Activated T-cell treated with anti-CD3 and anti-CD28 coated beads for 48 hours (primary cell): Measurements from ENCODE around the gene MBNL1.
"Not testable (repeated sequence)": the region's sequence is repeated elsewhere in the genome, so short reads cannot be mapped to it uniquely, and the experiment has no call there.

Experiments
- DNase-seq: peaks from one replicate; pipeline ENCODE4 v3.0.0-alpha.2; 2020; ENCODE audit warnings: low read depth

Gene MBNL1

GRCh38 chr3:152319831-152320617 lies 51.3 kb downstream of the MBNL1 start:
- no peak for DNase-seq

DNA sequence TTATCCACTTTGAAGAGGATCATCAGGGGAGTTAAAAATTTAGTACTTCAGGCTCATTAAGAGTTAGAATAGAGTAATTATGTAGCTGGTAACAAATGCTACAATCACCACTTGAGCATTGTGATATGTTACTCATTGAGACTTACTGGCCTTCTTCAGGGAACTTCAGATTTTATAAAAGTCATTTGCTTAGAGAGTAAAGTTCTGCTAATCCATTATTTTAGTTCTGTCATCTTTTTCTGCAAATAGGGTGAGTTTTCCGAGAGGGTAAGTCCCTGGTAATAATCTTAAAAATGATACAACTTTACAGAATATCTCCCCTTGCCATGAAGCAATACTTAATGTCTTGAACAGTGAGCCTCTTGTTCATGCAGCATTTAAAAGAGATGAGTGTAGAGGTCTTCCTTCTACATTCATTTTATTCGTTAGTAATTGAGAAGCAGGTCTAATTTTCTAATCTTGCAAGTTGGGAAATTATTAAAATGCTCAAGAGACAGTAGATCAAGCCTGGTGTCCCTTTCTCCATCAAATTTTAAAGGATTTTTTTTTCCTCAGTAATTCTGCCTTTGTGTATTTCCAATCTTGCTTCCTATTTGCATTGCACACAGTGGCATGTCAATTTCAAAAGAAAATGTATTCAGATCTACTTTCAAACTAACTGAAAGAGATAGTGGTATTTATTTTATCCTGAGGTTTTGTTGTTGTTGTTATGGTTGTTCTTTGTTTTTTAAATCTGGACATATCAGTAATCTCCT lies 52.6 kb downstream of the MBNL1 start:
- no peak for DNase-seq

DNA sequence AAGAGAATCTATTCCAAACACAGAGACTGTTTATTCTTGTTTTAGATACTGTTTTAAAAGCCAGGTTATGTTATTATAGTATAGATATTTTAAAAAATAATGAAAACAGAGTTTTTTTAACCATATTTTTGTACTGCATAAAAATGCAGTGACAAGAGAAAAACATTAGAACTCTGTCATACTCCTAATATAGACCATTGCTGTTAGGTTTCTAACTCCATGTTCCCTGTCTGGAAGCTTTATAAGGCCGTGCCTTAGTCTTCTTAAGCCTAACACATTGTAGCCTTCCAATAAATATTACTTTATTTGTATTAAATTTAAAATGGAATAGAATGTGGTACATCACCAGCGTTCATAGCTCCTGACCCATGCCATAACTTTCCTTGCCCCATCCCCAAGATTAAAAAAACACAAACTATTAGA lies 53.2 kb downstream of the MBNL1 start:
- no peak for DNase-seq

DNA sequence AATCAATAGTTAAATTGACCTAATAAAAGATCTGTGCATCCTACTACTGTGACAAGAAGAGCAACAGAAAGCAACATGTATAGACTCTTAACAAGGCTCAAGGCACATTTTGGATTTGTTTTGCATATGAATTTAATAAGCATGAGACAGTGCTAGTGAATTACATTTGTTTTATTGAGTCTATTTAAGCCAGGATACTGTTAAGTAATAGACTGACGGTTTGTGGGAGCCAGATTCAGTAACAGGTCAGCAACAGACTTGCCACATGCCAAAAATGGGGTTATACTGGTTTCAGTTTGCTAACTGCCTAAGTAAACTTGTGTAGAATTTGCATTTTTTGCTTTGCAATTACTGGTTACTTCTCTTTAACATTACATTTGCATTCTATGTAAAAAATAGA lies 54.0 kb downstream of the MBNL1 start:
- DNase-seq = no peak

GRCh38 chr3:152323834-152324233 lies 55.1 kb downstream of the MBNL1 start:
- DNase-seq = no peak

DNA sequence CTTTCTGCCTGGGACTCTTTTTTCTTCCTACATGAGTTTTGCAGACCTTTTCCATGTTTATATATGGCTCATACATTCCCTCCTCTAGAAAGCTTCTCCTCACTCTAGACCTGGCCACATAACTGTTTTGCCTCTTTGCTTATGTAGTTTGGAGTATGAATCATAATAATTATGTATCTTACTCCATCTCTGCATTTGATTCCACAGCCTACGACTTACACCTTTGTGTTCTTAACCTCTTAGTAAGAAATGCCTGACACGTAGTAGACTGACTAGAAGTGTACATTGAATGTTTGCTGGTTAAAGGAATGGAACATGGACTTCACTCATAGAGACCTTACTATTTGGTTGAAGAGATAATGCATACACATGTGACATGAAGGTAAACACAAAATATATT lies 56.4 kb downstream of the MBNL1 start:
- no peak for DNase-seq

- DNase-seq = no peak
Measured at GRCh38 chr3:152327203-152327602, 58.5 kb downstream of the MBNL1 start.

- DNase-seq = no peak
Measured at GRCh38 chr3:152328841-152329240, 60.1 kb downstream of the MBNL1 start.

- DNase-seq = no peak
Measured at GRCh38 chr3:152330559-152330958, 61.8 kb downstream of the MBNL1 start.

DNA sequence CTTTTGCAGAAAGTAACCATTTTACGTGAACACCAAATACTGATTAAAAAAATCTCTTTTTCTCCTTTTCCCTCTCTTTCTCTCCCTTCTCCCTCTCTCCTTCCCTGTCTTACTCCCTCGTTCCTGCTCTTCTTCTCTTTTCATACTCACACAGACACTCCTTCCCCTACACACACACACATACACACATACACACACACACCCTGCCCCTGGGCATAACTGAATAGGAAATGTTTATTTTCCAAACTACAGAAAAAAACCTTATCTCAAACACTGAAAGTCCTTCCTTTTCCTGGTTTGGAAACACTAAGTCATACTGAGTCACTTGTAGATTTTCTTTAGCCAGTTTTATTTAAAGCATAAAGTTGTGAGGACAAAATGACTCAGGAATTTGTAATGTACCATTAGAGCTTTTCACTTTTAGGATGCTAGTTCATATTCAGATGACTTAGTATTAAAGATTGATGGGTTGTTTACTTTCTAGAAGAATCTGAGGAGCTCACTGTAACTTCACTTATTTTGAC lies 62.4 kb downstream of the MBNL1 start:
- no peak for DNase-seq

- no peak for DNase-seq
Measured at GRCh38 chr3:152331998-152332397, 63.3 kb downstream of the MBNL1 start.

DNA sequence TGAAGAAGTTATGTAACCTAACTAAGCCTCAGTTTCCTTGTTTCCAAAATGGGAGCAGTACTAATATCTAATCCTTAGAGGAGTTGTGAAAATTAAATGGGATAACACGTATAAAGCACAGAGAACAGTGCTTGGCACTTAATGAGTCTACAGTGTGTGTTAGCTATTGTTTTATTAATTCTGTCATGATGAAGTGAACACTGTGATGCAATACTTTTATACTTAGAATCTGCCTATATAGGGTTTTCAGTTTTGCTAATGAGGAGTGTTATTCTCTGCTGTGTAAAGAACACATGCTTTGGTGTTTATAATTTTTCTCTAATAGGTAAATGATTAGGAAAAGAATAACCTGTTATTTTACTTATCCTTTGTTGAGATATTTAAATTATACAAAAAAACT lies 65.2 kb downstream of the MBNL1 start:
- no peak for DNase-seq

DNA sequence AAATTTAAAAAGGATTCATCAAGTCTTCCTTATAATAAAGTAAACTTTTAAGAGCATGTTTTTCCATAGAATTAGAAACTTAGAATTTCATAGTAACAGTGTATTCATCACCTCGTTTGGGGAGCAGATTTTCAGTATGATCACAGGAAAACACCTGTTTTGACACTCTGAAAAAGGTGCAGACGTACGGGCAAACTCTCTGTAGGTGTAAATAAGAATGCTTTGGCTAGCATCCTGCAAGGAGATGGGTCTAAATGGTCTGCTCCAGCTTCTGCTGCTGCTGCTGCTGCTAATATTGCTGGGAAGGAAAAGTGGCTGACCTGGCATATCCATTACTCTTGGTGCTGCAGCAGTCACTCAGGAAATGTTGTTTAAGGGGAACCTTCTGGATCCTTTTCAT lies 66.0 kb downstream of the MBNL1 start:
- no peak for DNase-seq

GRCh38 chr3:152335273-152335672 lies 66.5 kb downstream of the MBNL1 start:
- DNase-seq = no peak

DNA sequence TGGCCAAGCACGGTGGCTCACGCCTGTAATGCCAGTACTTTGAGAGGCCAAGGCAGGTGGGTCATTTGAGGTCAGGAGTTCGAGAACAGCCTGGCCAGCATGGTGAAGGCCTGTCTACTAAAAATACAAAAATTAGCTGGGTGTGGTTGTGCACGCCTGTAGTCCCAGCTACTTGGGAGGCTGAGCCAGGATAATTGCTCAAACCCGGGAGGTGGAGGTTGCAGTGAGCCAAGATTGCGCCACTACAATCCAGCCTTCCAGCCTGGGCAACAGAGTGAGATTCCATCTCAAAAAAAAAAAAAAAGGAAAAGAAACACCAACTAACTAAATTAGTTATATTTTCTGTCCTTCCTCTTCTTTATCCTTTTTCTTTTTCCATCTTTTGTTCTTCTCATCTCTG lies 68.6 kb downstream of the MBNL1 start:
- DNase-seq = not testable (repeated sequence)

DNA sequence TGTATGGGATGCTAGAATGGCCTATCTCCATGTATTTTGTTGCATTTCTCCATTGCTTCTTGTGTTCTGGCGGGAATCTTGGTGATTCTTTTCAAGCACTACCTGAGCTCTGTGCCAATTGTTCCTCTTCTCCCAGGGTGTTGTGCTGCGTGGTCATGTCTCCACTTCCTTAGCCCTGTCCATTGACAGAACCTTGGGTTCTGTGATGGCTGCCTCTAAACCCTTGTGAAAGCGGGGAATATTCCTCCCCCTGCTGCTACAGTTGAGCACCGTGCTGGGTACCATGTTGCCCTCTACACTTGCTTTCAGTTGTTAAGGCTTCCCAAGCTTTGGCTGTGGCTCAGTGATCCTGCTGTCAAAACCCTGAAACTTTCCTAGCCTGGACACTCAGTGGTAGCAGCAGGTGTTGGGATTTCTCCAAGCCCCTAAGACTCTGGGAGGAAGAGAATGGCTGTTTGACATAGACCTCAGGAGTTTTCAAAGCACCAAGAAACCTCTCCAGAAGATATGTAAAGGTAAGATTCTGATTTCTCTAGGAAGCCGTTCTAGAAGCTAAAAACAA lies 69.5 kb downstream of the MBNL1 start:
- no peak for DNase-seq

DNA sequence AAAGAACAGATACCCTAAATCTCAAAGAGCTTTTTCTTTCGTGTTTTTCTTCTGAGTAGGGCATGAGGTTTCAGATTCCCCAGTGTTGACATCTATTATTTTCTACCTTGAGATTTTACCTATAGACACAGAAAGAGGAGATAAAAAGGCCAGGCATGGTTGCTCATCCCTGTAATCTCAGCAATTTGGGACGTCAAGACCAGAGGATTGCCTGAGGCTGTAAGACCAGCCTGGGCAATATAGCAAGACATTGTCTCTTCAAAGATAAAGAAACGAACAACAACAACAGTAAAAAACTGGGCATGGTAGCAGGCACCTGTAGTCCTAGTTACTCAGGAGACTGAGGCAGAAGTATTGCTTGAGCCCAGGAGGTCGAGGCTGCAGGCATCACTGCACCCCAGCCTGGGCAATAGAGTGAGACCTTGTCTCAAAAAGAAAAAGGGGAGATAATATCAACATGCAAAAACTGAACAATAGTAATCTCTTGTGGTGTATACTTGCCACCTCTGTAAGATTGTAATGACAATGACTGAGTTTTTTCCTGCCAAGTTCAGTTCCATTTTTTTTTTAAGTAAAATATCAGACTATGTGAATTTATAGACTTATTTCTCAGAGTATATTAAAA lies 71.3 kb downstream of the MBNL1 start:
- no peak for DNase-seq

- no peak for DNase-seq
Measured at GRCh38 chr3:152345233-152345632, 76.5 kb downstream of the MBNL1 start.

DNA sequence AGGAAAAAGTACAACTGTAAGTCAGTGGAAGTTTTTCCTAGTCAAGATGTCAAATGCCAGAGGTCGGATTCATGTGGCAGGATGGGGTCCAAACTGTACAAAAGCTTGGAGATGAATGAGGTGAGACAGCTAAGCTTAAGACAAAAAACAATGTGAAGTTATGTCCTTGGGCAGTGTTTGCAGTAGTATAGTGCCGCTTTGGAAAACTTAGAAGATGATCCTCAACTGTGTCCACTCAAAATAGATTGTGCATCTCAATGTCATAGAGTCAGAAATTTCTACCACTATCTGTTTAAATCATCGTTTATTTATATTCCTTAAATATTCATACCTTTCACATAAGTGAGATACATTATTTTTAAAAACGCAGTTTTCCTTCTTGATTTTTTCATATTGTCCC lies 77.3 kb downstream of the MBNL1 start:
- DNase-seq = no peak

GRCh38 chr3:152346740-152347139 lies 78.0 kb downstream of the MBNL1 start:
- no peak for DNase-seq

DNA sequence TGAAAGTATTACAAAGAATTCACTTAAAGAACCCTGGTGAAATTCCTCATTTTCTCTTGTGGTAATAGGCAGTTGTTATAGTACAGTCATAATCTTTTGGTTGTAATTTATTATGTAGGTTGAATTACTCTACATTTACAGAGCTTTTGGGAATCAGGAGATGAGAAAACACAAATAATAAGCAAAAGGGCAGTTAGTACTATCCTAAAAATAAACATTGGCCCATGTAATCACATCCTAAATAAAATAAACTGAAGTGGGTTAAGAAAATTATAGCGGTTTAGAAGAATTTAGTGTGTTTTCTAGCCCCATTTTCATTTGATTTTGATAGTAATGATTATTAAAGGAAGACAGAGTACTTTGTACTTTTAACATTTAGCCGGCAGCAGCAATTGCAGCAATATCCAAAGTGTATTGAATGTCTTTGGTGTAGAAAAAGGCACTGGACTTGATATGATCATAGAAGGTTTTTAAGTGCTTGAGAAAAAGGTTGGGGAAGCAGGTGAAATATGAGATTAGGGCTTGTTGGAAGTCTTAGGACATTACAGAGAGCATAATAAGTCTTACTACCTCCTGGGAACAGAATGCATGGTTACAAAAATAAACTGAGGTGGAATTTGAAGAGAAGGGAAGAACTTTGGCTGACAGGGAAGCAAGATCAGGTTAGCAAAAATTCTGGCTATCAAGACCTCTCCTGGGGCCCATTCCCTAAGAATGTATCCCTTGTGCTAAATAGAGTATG lies 79.9 kb downstream of the MBNL1 start:
- no peak for DNase-seq

DNA sequence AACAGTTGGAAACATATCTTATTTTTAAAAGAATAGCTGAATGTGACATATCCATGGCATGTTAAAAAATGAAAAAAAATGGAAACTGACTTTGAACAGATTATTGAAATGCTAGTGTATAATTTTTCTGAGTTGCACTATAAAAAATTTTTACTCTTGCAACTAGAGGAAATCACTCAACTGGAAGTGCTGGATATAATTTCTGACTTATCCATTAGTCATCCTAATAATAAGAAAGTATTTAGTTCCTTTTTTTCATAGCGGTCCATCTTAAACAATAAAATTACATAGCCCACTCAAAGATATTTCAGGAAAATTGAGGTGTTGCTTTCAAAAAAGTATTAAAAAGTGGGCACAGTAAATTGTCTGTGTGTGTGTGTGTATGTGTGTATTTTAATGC lies 80.7 kb downstream of the MBNL1 start:
- no peak for DNase-seq
